NT2/D1 (cell line): ENCODE data around the gene CTSH.

ENCODE experiments used
- DNase-seq: peaks from one replicate; pipeline ENCODE4 v3.0.0-alpha.2; 2011; ENCODE audit warnings: low read depth, low spot score
- H3K27me3 ChIP-seq: 2 replicates; pipeline ENCODE4 v1.6.0; 2011; ENCODE audit warnings: mild to moderate bottlenecking; ENCODE audit not compliant: insufficient read length, insufficient read depth
- H3K36me3 ChIP-seq: 2 replicates; pipeline ENCODE4 v1.6.1; 2011; ENCODE audit warnings: mild to moderate bottlenecking, low read length, mixed read lengths; ENCODE audit not compliant: insufficient read depth, insufficient read length
- H3K4me1 ChIP-seq: 2 replicates; pipeline ENCODE4 v1.5.1; 2011; ENCODE audit not compliant: insufficient read depth, insufficient read length
- H3K4me3 ChIP-seq: 2 replicates; pipeline ENCODE4 v1.5.1; 2011; ENCODE audit warnings: low read depth; ENCODE audit not compliant: insufficient read length
- H3K9ac ChIP-seq: 2 replicates; pipeline ENCODE4 v1.6.0; 2011; ENCODE audit warnings: low read depth; ENCODE audit not compliant: insufficient read length
- H3K9me3 ChIP-seq: 2 replicates; pipeline ENCODE4 v1.5.1; 2011; ENCODE audit warnings: mild to moderate bottlenecking, low read length; ENCODE audit not compliant: insufficient read depth
- SUZ12 ChIP-seq: IDR thresholded peaks from 2 replicates; pipeline ENCODE4 v1.6.1; 2011; ENCODE audit not compliant: insufficient read length, insufficient read depth; ENCODE audit errors: extremely low read depth
- YY1 ChIP-seq: IDR thresholded peaks from 2 replicates; pipeline ENCODE4 v1.6.1; 2011; ENCODE audit not compliant: insufficient read length, insufficient read depth
- ZNF274 ChIP-seq: IDR thresholded peaks from 2 replicates; pipeline ENCODE4 v1.6.1; 2011; ENCODE audit warnings: mild to moderate bottlenecking, low read depth, low read length

The CTSH gene

GRCh38 chr15:78922527-78922926, 22.3 kb downstream of the CTSH start:
- no peak overlapping the region for H3K4me3 ChIP-seq
- no peak for DNase-seq
- H3K36me3 ChIP-seq, result peaks cover 59% of the 10 kb centered on the region
- peak overlapping the region; percentile 32 for H3K9ac ChIP-seq
- no peaks in the 10 kb centered on the region for H3K9me3 ChIP-seq
- H3K4me1 ChIP-seq, result no peaks in the 10 kb centered on the region
- TF ChIP-seq SUZ12 (no peak), ZNF274 (no peak), YY1 (no peak)
- no peaks in the 10 kb centered on the region for H3K27me3 ChIP-seq

- Histone ChIP-seq H3K9ac (no peak overlapping the region), H3K27me3 (no peaks in the 10 kb centered on the region), H3K36me3 (peaks cover 53% of the 10 kb centered on the region), H3K4me1 (no peaks in the 10 kb centered on the region), H3K4me3 (no peak overlapping the region), H3K9me3 (no peaks in the 10 kb centered on the region)
- TF ChIP-seq YY1 (no peak), SUZ12 (no peak), ZNF274 (no peak)
- no peak for DNase-seq
These were observed 22.9 kb downstream of the CTSH start for GRCh38 chr15:78921940-78922339.

GRCh38 chr15:78921517-78921916, 23.3 kb downstream of the CTSH start:
- Histone ChIP-seq H3K27me3 (no peaks in the 10 kb centered on the region), H3K4me3 (no peak overlapping the region), H3K9ac (no peak overlapping the region), H3K9me3 (no peaks in the 10 kb centered on the region), H3K36me3 (peaks cover 49% of the 10 kb centered on the region), H3K4me1 (no peaks in the 10 kb centered on the region)
- no peak for DNase-seq
- TF ChIP-seq ZNF274, result no peak
- no peak for TF ChIP-seq YY1
- TF ChIP-seq SUZ12, result no peak

GRCh38 chr15:78917888-78918287, 27.0 kb downstream of the CTSH start:
- H3K9ac ChIP-seq, result no peak overlapping the region
- H3K36me3 ChIP-seq, result peaks cover 41% of the 10 kb centered on the region

GRCh38 chr15:78916088-78916487, 28.8 kb downstream of the CTSH start:
- peaks cover 29% of the 10 kb centered on the region for H3K36me3 ChIP-seq
- TF ChIP-seq ZNF274, result no peak
- TF ChIP-seq SUZ12, result no peak
- TF ChIP-seq YY1, result no peak
- H3K9ac ChIP-seq, result no peak overlapping the region
- H3K4me3 ChIP-seq, result no peak overlapping the region
- no peak for DNase-seq
- H3K27me3 ChIP-seq, result no peaks in the 10 kb centered on the region
- H3K9me3 ChIP-seq, result no peaks in the 10 kb centered on the region
- no peaks in the 10 kb centered on the region for H3K4me1 ChIP-seq

More at GRCh38 chr15:78917888-78918287, 27.0 kb downstream of the CTSH start:
- TF ChIP-seq YY1 (no peak), ZNF274 (no peak), SUZ12 (no peak)
- DNase-seq, result no peak
- no peaks in the 10 kb centered on the region for H3K9me3 ChIP-seq
- no peaks in the 10 kb centered on the region for H3K4me1 ChIP-seq
- H3K27me3 ChIP-seq, result no peaks in the 10 kb centered on the region
- H3K4me3 ChIP-seq, result no peak overlapping the region

- H3K4me3 ChIP-seq, result no peak overlapping the region
- no peaks in the 10 kb centered on the region for H3K27me3 ChIP-seq
- H3K9me3 ChIP-seq, result no peaks in the 10 kb centered on the region
- no peak overlapping the region for H3K9ac ChIP-seq
- no peak for TF ChIP-seq YY1
- no peak for TF ChIP-seq SUZ12
- TF ChIP-seq ZNF274, result no peak
- H3K4me1 ChIP-seq, result no peaks in the 10 kb centered on the region
- peaks cover 30% of the 10 kb centered on the region for H3K36me3 ChIP-seq
- no peak for DNase-seq
These were observed 29.3 kb downstream of the CTSH start for GRCh38 chr15:78915341-78916087.

GRCh38 chr15:78914027-78914764, 30.6 kb downstream of the CTSH start:
- TF ChIP-seq SUZ12 (no peak), ZNF274 (no peak), YY1 (no peak)
- no peak for DNase-seq
- Histone ChIP-seq H3K27me3 (no peaks in the 10 kb centered on the region), H3K36me3 (peaks cover 40% of the 10 kb centered on the region), H3K4me1 (peaks cover 8% of the 10 kb centered on the region), H3K4me3 (no peak overlapping the region), H3K9ac (no peak overlapping the region), H3K9me3 (no peaks in the 10 kb centered on the region)
